Activated CD4-positive, alpha-beta T cell treated with anti-CD3 and anti-CD28 coated beads, Interleukin-2, amount 50 U/mL, for 16 hours (primary cell): ENCODE data around the gene DHX40.
"Not testable (repeated sequence)": the region's sequence is repeated elsewhere in the genome, so short reads cannot be mapped to it uniquely, and the experiment has no call there.

Experiments
- DNase-seq: peaks from one replicate; pipeline ENCODE4 v3.0.0-alpha.2; 2020

DHX40 gene, protein sequence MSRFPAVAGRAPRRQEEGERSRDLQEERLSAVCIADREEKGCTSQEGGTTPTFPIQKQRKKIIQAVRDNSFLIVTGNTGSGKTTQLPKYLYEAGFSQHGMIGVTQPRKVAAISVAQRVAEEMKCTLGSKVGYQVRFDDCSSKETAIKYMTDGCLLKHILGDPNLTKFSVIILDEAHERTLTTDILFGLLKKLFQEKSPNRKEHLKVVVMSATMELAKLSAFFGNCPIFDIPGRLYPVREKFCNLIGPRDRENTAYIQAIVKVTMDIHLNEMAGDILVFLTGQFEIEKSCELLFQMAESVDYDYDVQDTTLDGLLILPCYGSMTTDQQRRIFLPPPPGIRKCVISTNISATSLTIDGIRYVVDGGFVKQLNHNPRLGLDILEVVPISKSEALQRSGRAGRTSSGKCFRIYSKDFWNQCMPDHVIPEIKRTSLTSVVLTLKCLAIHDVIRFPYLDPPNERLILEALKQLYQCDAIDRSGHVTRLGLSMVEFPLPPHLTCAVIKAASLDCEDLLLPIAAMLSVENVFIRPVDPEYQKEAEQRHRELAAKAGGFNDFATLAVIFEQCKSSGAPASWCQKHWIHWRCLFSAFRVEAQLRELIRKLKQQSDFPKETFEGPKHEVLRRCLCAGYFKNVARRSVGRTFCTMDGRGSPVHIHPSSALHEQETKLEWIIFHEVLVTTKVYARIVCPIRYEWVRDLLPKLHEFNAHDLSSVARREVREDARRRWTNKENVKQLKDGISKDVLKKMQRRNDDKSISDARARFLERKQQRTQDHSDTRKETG

DNA sequence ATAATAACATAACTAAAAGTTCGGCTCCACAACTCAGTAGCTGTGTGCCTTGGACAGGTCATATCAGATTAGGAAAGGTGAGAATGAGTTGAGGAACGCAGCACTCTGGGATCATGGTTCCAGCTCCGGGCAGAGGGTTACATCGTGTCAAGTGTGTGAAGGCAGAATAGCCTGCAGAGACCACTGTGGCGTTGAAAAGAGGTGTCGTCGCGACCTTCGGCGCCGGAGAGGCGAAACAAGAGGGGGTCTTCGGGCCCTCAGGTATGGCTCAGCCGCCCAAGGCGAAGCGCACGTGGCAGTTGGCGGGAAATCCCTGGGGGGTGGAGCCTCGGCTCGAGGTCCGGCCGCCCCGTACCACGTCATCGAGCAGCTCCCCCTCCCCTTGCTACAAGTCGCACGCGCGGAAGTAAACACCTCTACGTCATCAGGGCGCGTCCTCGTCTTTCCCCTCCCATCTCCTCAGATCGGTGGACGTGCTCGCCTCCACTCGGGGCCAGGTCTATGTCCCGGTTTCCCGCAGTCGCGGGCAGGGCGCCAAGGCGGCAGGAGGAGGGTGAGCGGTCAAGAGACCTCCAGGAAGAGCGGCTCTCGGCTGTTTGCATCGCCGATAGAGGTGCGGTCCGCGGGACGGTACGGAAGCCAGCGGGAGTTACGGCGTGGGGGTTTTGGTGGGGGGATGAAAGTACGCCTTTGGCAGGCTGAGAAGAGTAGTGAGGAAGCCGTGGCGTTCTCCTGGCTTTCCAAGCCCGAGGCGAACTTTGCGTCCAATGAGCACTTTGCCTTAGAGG, at the start of gene DHX40:
DHX40 (plus strand) TSS at position 440 of the 788 bp plus-strand sequence; CDS start at position 502, 62 bp downstream.
- peak; percentile 96 for DNase-seq

DNA sequence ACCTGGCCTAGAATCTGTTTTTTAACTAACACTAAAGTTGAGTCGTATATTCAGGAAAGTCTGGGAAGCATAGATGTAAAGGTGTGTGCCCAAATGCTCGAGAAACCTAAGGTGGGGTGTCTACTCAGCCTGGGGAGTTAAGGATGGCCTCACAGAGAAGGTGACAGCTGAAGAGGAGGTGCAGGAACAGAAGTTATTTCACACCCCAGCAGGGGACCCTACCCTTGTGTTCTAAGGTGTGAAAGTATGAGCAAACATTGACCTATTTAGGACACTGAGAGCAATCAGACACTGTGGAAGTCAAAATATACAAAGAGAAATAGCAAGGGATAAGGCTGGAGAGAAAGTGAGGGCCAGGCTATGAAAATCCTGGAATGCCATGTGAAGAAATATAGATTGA, 49.0 kb upstream of the DHX40 start:
- DNase-seq = no peak

GRCh38 chr17:59519132-59519531, 46.3 kb upstream of the DHX40 start:
- DNase-seq = no peak

GRCh38 chr17:59520251-59520650, 45.2 kb upstream of the DHX40 start:
- DNase-seq = no peak

DNA sequence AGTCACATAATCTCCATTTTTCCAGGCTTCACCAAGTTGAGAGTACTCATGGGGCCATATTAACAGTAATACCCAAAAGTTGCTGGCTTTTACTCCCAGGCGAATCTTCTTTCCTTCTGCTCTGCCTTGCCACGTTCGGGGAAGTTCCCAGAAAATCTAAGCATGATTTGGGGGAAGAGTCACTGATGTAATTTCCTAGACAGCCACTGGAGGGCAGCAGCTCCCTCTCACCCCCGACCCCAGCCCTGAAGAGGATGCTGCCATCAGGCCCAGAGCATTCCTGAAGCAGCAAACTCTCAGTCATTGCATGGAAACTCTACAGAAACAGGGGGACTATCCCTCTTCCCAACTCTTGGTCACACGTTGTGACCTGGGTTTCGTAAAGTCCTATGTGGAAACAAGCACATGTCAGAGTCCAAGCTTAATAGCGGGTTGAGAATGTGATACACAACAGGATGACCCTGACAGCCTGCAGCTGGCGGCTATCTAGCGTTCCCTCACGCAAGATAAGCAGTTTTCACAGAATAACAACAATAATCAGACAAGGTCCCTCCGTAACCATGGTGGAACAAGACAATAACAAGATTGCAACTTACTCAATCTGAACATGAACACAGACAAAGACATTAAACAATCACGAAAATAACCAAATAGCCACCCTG, 43.8 kb upstream of the DHX40 start:
- peak; percentile 66 for DNase-seq

DNA sequence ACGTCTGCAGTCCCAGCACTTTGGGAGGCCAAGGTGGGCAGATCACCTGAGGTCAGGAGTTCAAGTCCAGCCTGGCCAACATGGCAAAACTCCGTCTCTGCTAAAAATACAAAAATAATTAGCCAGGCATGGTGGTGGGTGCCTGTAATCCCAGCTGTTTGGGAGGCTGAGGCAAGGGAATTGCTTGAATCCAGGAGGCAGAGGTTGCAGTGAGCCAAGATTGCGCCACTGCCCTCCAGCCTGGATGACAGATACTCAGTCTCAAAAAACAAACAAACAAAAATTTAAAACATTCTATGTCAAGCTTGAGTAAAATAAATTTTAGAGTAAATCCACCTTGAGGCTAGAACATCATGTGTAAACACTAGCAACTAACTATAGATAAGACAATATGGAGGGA, 40.5 kb upstream of the DHX40 start:
- not testable (repeated sequence) for DNase-seq

GRCh38 chr17:59525668-59526067, 39.7 kb upstream of the DHX40 start:
- DNase-seq = no peak

GRCh38 chr17:59526451-59526850, 39.0 kb upstream of the DHX40 start:
- no peak for DNase-seq

GRCh38 chr17:59527325-59527917, 38.0 kb upstream of the DHX40 start:
- no peak for DNase-seq

GRCh38 chr17:59527931-59528330, 37.5 kb upstream of the DHX40 start:
- DNase-seq = no peak

- DNase-seq = no peak
These were observed 34.9 kb upstream of the DHX40 start for GRCh38 chr17:59530531-59530930.

DNA sequence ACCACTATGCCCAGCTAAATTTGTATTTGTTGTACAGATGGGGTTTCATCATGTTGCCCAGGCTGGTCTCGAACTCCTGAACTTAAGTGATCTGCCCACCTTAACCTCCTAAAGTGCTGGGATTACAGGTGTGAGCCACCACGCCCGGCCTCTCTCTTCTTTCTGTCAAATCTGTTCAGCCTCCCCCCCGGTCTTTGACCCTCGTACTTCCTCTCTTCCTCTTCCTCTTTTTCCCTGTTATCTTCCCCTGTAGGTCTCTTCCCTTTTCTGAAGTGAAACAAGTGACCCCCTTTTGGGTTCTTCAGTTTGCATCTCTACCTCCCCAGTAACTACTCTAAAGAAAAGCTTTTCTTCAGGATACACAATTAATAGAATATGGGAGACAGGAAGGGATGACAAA, 31.7 kb upstream of the DHX40 start:
- DNase-seq = no peak

- peak; percentile 3 for DNase-seq
These were observed 30.8 kb upstream of the DHX40 start for GRCh38 chr17:59534583-59534982.

GRCh38 chr17:59538195-59538909, 27.1 kb upstream of the DHX40 start:
- no peak for DNase-seq

DNA sequence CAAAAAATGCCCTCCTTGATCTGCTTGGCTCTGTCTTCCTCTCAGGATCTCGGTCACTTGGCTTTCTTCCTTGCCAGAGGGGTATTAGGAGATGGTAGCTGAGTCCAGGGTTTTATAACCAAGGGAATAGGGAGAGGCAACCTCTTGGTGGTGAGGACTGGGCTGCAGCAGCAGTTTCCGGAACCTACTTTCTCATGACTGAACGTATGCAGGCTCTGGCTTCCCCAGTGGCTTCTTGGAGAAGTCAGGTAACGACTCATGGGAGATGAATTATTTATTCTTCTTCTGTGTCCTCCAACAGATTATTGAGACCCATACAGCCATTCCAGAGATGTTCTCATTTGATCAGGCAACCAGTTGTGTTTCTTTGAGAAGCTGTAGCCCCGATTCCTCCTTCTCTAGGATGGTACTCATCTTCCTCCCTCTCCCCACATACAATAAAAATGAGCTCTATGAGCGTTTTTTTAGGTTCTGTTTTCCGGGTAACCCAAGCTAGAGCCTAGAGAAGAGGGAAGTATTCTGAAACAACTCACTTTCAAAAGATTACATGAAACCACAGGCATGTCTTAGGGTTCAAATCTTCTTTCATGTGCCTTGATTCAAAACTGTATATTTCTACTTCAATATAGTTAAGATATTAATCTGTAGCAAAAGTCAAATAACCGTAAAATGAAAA, 22.3 kb upstream of the DHX40 start:
- no peak for DNase-seq

DNA sequence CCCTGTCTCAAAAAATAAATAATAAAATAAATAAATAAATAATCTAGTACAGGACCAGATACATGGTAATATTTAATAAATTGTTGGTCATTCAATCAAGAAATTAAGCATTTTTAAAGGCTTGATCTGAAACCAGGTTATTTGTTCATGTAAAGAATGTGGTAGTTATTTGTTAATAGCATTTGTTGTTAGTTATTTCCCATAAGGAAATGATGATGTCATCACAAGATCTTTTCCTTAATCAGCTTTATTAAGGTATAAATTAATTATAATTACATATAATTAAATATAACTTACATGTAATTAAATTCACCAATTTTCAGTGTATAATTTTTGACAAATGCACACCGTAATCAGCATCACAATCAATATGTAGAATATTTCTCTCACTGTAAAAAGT, 19.5 kb upstream of the DHX40 start:
- no peak for DNase-seq

DNA sequence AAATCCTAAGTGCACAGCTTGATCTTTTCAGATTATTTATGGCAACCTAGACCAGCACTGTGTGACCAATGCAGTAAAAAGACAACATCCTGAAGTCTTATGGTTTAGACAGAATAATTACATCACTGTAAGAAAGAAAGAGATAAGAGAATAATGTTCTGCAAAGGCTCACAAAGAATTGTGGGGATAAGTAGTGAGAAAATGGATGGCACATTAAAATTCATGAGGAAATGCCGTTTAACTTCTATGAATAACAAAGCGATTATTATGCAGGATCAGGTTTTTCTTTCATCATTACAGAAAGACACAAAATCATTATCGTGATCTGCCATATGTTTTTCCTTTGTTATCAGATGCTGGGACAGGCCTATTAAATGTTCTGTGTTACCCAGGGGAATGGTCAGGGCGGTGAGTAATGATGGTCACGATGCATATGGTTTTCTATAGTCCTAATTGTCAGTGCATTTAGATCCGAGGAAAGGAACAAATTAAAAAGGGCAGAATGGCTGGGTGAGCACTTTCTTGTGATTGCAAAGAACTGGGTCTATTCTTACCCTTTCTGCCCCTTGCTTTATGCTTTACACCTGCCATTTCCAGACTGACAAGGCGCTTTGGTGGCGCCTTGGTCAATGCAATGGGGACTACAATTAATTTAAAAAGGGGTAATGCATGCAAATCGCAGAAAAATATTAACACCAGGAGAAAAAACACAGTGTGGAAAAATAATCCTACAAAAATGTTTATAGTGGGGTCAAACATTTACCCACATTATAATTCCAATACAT, 18.1 kb upstream of the DHX40 start:
- DNase-seq = no peak

DNA sequence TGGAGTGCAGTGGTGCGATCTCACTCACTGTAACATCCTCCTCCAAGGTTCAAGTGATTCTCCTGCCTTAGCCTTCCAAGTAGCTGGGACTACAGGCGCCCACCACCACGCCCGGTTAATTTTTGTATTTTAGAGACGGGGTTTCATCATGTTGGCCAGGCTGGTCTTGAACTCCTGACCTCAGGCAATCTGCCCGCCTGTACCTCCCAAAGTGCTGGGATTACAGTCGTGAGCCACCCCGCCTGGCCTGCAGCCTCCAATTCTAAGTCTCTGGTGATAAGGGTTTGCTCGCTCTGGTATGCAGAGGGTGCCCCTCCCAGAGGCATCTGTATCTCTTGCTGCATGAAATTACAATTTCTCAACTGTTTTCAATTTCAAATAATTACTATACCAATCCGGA, 16.4 kb upstream of the DHX40 start:
- DNase-seq = not testable (repeated sequence)

- no peak for DNase-seq
These were observed 14.7 kb upstream of the DHX40 start for GRCh38 chr17:59550703-59551102.

- no peak for DNase-seq
These were observed 7.4 kb upstream of the DHX40 start for GRCh38 chr17:59558039-59558438.
